ENCODE data around the gene SNRPD1.

DNA sequence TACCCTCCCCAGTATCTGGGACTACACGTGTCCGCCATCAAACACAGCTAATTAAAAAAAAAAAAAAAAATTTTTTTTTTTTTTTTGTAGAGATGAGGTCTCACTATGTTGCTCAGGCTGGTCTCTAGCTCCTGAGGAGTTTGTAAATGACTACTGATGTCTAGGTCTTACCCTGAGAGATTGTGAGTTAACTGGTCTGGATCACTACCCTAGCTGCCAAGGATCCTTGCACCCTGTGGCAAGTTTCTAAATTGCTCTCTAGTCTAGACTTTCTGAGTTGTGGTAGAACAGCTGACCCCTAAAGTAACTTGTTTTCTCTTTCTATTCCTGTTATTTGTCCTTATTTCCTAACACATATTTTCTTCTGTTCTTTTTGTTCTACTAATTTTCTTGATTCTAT, 48.0 kb downstream of the SNRPD1 start:
- TF ChIP-seq, protein P1, sequence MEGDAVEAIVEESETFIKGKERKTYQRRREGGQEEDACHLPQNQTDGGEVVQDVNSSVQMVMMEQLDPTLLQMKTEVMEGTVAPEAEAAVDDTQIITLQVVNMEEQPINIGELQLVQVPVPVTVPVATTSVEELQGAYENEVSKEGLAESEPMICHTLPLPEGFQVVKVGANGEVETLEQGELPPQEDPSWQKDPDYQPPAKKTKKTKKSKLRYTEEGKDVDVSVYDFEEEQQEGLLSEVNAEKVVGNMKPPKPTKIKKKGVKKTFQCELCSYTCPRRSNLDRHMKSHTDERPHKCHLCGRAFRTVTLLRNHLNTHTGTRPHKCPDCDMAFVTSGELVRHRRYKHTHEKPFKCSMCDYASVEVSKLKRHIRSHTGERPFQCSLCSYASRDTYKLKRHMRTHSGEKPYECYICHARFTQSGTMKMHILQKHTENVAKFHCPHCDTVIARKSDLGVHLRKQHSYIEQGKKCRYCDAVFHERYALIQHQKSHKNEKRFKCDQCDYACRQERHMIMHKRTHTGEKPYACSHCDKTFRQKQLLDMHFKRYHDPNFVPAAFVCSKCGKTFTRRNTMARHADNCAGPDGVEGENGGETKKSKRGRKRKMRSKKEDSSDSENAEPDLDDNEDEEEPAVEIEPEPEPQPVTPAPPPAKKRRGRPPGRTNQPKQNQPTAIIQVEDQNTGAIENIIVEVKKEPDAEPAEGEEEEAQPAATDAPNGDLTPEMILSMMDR (IDR thresholded peaks at IDR 0.05) = no peak
- no peak for TF ChIP-seq POLR2A (IDR thresholded peaks at IDR 0.05)

Data from right lobe of liver (tissue), 4 donors.